ENCODE results near the gene TTC3.

Gene TTC3

GRCh38 chr21:37192019-37192418 lies 119.0 kb downstream of the TTC3 start:
- in situ Hi-C loops (cut with HindIII; ENCODE audit: low sequenced_read_pairs): no loop called here

- in situ Hi-C loops (cut with HindIII; ENCODE audit: low sequenced_read_pairs): no loop called here
These were observed 120.0 kb downstream of the TTC3 start for GRCh38 chr21:37193006-37193405.

GRCh38 chr21:37193676-37194075 lies 120.6 kb downstream of the TTC3 start:
- in situ Hi-C loops (cut with HindIII; ENCODE audit: low sequenced_read_pairs): no loop called here

- in situ Hi-C loops (cut with HindIII; ENCODE audit: low sequenced_read_pairs): no loop called here
These were observed 122.0 kb downstream of the TTC3 start for GRCh38 chr21:37195059-37195458.

- in situ Hi-C loops (cut with HindIII; ENCODE audit: low sequenced_read_pairs): no loop called here
These were observed 122.6 kb downstream of the TTC3 start for GRCh38 chr21:37195610-37196009.

- in situ Hi-C loops (cut with HindIII; ENCODE audit: low sequenced_read_pairs): no loop called here
These were observed 123.8 kb downstream of the TTC3 start for GRCh38 chr21:37196847-37197246.

GRCh38 chr21:37197746-37198145 lies 124.7 kb downstream of the TTC3 start:
- in situ Hi-C loops (cut with HindIII; ENCODE audit: low sequenced_read_pairs): no loop called here

GRCh38 chr21:37199057-37199924 lies 126.2 kb downstream of the TTC3 start:
- in situ Hi-C loops (cut with HindIII; ENCODE audit: low sequenced_read_pairs): no loop called here

- in situ Hi-C loops (cut with HindIII; ENCODE audit: low sequenced_read_pairs): loop anchor here (10.0 kb wide), 1 partner anchor 324 kb away; no protein-coding TSS in a partner anchor
These were observed 127.8 kb downstream of the TTC3 start for GRCh38 chr21:37200641-37201480.

GRCh38 chr21:37202221-37203110 lies 129.4 kb downstream of the TTC3 start:
- in situ Hi-C loops (cut with HindIII; ENCODE audit: low sequenced_read_pairs): loop anchor here (10.0 kb wide), 1 partner anchor 322 kb away; no protein-coding TSS in a partner anchor

GRCh38 chr21:37204580-37204979 lies 131.5 kb downstream of the TTC3 start:
- in situ Hi-C loops (cut with HindIII; ENCODE audit: low sequenced_read_pairs): loop anchor here (10.0 kb wide), 1 partner anchor 320 kb away; no protein-coding TSS in a partner anchor

GRCh38 chr21:37206496-37206895 lies 133.4 kb downstream of the TTC3 start:
- in situ Hi-C loops (cut with HindIII; ENCODE audit: low sequenced_read_pairs): loop anchor here (5.0 to 10.0 kb wide), 2 partner anchors 51 to 318 kb away; no protein-coding TSS in a partner anchor

GRCh38 chr21:37207441-37208009 lies 134.5 kb downstream of the TTC3 start:
- in situ Hi-C loops (cut with HindIII; ENCODE audit: low sequenced_read_pairs): loop anchor here (5.0 to 10.0 kb wide), 2 partner anchors 50 to 317 kb away; no protein-coding TSS in a partner anchor

GRCh38 chr21:37208056-37208721 lies 135.1 kb downstream of the TTC3 start:
- in situ Hi-C loops (cut with HindIII; ENCODE audit: low sequenced_read_pairs): loop anchor here (5.0 to 10.0 kb wide), 2 partner anchors 49 to 317 kb away; no protein-coding TSS in a partner anchor

- in situ Hi-C loops (cut with HindIII; ENCODE audit: low sequenced_read_pairs): loop anchor here (5.0 to 10.0 kb wide), 2 partner anchors 49 to 316 kb away; no protein-coding TSS in a partner anchor
These were observed 135.7 kb downstream of the TTC3 start for GRCh38 chr21:37208741-37209225.

GRCh38 chr21:37210130-37210529 lies 137.1 kb downstream of the TTC3 start:
- in situ Hi-C loops (cut with HindIII; ENCODE audit: low sequenced_read_pairs): no loop called here

GRCh38 chr21:37210799-37211198 lies 137.7 kb downstream of the TTC3 start:
- in situ Hi-C loops (cut with HindIII; ENCODE audit: low sequenced_read_pairs): no loop called here

GRCh38 chr21:37214952-37215351 lies 141.9 kb downstream of the TTC3 start:
- in situ Hi-C loops (cut with HindIII; ENCODE audit: low sequenced_read_pairs): no loop called here

GRCh38 chr21:37219761-37220432 lies 146.8 kb downstream of the TTC3 start:
- in situ Hi-C loops (cut with HindIII; ENCODE audit: low sequenced_read_pairs): no loop called here
